ENCODE data around the gene CYP2B6. TPM values are rescaled to one million over a fixed set of nuclear protein-coding genes. Genes with fewer than 3 reads are reported as not detected.
A peak's percentile ranks its signal among the peaks of the same experiment; 100 is the strongest.
"Not testable (repeated sequence)": the region's sequence is repeated elsewhere in the genome, so short reads cannot be mapped to it uniquely, and the experiment has no call there.

The CYP2B6 gene
- total RNA-seq, 1 experiment from 2014 or later, result not detected

DNA sequence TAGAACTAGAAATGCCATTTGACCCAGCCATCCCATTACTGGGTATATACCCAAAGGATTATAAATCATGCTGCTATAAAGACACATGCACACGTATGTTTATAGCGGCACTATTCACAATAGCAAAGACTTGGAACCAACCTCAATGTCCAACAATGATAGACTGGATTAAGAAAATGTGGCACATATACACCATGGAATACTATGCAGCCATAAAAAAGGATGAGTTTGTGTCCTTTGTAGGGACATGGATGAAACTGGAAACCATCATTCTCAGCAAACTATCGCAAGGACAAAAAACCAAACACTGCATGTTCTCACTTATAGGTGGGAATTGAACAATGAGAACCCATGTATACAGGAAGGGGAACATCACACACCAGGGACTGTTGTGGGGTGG, 23.0 kb upstream of the CYP2B6 start:
- not testable (repeated sequence) for H3K4me1 ChIP-seq (replicated peaks); H3K27me3 ChIP-seq (replicated peaks); DNase-seq (ENCODE audit: low read depth in 1 of 2, low spot score in 2 of 2); H3K36me3 ChIP-seq; H3K4me3 ChIP-seq; H3K27ac ChIP-seq; H3K9me3 ChIP-seq (replicated peaks)

DNA sequence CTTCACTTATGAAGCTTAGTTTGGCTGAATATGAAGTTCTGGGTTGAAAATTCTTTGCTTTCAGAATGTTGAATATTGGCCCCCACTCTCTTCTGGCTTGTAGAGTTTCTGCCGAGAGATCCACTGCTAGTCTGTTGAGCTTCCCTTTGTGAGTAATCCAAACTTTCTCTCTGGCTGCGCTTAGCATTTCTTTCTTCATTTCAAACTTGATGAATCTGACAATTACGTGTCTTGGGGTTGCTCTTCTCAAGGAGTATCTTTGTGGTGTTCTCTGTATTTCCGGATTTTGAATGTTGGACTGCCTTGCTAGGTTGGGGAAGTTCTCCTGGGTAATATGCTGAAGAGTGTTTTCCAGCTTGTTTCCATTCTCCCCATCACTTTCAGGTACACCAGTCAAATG, 21.4 kb upstream of the CYP2B6 start:
- not testable (repeated sequence) for H3K27me3 ChIP-seq (replicated peaks); H3K36me3 ChIP-seq; H3K27ac ChIP-seq; DNase-seq (ENCODE audit: low read depth in 1 of 2, low spot score in 2 of 2); H3K9me3 ChIP-seq (replicated peaks); H3K4me3 ChIP-seq; H3K4me1 ChIP-seq (replicated peaks)

DNA sequence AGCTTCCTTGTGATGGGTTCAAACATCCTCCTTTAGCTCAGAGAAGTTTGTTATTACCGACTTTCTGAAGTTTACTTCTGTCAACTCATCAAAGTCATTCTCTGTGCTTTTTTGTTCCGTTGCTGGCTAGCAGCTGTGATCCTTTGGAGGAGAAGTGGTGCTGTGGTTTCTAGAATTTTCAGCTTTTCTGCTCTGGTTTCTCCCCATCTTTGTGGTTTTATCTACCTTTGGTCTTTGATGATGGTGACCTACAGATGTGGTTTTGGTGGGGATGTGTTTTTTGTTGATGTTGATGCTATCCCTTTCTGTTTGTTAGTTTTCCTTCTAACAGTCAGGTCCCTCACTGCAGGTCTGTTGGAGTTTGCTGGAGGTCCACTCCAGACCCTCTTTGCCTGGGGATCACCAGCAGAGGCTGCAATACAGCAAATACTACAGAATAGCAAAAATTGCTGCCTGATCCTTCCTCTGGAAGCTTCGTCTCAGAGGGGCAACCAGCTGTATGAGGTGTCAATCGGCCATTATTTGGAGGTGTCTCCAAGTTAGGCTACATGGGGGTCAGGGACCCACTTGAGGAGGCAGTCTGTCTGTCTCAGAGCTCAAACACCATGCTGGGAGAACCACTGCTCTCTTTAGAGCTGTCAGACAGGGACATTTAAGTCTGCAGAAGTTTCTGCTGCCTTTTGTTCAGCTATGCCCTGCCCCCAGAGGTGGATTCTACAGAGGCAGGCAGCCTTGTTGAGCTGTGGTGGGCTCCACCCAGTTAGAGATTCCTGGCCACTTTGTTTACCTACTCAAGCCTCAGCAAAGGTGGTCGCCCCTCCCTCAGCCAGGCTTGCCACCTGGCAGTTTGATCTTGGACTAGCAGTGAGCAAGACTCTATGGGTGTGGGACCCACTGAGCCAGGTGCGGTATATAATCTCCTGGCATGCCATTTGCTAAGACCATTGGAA, 20.4 kb upstream of the CYP2B6 start:
- H3K27ac ChIP-seq; H3K9me3 ChIP-seq (replicated peaks); H3K36me3 ChIP-seq; H3K4me1 ChIP-seq (replicated peaks); DNase-seq (ENCODE audit: low read depth in 1 of 2, low spot score in 2 of 2); H3K27me3 ChIP-seq (replicated peaks); H3K4me3 ChIP-seq: not testable (repeated sequence)

DNA sequence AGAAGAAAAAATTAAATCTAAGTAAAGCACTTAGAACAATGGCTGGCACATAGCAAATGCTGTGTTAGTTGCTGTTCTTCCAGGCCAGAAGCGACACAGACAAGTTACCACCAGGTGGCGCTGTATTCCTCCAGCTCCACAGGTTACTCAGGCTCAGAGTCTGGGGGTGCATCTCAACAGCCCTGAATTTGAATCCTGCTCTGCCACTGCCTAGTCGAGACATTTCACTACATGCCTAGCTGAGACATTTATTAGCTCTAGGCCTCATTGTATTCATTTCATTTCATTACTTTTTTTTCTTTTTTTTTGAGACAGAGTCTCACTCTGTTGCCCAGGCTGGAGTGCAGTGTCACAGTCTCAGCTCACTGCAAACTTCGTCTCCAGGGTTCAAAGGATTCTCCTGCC, 16.4 kb upstream of the CYP2B6 start:
- no peaks in the 10 kb centered on the region for H3K4me1 ChIP-seq (replicated peaks)
- H3K27me3 ChIP-seq (replicated peaks), result peaks cover under 1% of the 10 kb centered on the region; the same call in 1 of the 2 replicates
- no peaks in the 10 kb centered on the region for H3K9me3 ChIP-seq (replicated peaks)
- DNase-seq (ENCODE audit: low read depth in 1 of 2, low spot score in 2 of 2), result peak; percentile 29 to 70
- no peak overlapping the region for H3K4me3 ChIP-seq
- no peak overlapping the region for H3K27ac ChIP-seq
- no peaks in the 10 kb centered on the region for H3K36me3 ChIP-seq

DNA sequence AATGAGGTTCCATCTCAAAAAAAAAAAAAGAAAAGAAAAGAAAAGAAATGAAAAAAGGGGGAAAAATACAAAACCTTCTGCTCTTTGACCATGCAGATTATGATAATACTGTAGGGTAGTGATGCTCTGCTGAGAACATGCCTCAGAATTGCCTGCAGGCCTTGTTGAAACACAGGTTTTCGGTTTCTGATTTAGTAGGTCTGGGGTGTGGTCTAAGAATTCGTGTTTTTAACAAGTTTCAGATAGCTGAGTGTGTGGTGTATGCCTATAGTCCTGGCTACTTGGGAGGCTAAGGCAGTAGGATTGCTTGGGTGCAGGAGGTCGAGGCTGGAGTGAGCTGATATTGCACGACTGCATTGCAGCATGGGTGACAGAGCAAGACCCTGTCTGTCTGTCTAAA, 14.9 kb upstream of the CYP2B6 start:
- DNase-seq (ENCODE audit: low read depth in 1 of 2, low spot score in 2 of 2), result no peak
- H3K4me3 ChIP-seq, result no peak overlapping the region
- no peaks in the 10 kb centered on the region for H3K4me1 ChIP-seq (replicated peaks)
- H3K27ac ChIP-seq, result no peak overlapping the region
- no peaks in the 10 kb centered on the region for H3K9me3 ChIP-seq (replicated peaks)
- H3K27me3 ChIP-seq (replicated peaks), result peaks cover 8% of the 10 kb centered on the region; the same call in 1 of the 2 replicates
- H3K36me3 ChIP-seq, result no peaks in the 10 kb centered on the region

DNA sequence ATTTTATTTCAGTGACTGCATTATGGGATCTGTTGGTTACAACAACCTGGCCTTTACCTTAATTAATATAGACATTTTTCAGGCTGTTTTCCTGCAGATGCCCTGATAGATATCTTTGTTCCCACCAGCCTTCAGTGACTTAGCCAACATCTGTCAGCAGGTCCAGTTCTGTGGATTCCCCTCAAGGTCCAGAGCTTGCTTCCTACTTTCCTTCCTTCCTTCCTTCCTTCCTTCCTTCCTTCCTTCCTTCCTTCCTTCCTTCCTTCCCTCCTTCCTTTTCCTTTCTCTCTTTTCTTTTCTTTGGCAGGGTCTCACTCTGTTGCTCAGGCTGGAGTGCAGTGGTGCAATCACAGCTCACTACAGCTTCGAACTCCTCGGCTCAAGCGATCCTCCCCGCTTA, 14.4 kb upstream of the CYP2B6 start:
- Histone ChIP-seq H3K4me3 (no peak overlapping the region), H3K36me3 (no peaks in the 10 kb centered on the region), H3K4me1 (replicated peaks) (no peaks in the 10 kb centered on the region), H3K27ac (no peak overlapping the region), H3K27me3 (replicated peaks) (peaks cover 14% of the 10 kb centered on the region; the same call in 1 of the 2 replicates), H3K9me3 (replicated peaks) (no peaks in the 10 kb centered on the region)
- no peak for DNase-seq (ENCODE audit: low read depth in 1 of 2, low spot score in 2 of 2)

DNA sequence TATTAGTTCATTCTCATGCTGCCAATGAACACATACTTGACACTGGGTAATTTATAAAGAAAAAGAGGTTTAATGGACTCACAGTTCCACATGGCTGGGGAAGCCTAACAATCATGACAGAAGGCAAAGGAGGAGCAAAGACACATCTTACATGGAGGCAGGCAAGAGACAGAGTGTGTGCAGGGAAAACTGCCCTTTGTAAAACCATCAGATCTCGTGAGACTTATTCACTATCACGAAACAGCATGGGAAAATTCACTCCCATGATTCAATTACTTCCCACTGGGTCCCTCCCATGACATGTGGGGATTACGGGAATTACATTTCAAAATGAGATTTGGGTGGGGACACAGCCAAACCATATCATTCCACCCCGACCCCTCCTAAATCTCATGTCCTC, 11.3 kb upstream of the CYP2B6 start:
- not testable (repeated sequence) for DNase-seq (ENCODE audit: low read depth in 1 of 2, low spot score in 2 of 2)

DNA sequence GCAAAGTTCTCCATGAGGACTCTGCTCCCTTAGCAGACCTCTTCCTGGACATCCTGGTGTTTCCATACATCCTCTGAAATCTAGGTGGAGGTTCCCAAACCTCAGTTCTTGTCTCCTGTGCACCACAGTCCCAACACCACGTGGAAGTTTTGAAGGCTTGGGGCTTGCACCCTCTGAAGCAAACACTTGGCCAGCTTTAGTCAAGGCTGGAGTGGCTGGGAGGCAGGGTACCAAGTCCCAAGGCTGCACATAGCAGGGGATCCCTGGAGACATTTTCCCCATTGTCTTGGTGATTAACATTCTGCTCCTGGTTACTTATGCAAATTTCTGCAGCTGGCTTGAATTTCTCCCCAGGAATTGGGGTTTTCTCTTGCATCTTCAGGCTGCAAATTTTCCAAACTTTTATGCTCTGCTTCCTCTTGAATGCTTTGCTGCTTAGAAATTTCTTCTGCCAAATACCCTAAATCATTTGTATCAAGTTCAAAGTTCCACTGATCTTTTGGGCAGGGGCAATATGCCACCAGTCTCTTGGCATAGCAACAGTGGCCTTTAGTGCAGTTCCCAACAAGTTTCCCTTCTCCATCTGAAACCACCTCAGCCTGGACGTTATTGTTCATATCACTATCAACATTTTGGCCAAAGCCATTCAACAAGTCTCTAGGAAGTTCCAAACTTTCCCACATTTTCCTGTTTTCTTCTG, 10.2 kb upstream of the CYP2B6 start:
- H3K27me3 ChIP-seq (replicated peaks), result peaks cover 19% of the 10 kb centered on the region; the same call in 1 of the 2 replicates
- H3K9me3 ChIP-seq (replicated peaks); H3K36me3 ChIP-seq; H3K4me3 ChIP-seq; H3K4me1 ChIP-seq (replicated peaks); DNase-seq (ENCODE audit: low read depth in 1 of 2, low spot score in 2 of 2); H3K27ac ChIP-seq: not testable (repeated sequence)

More for the DNA sequence above, 11.3 kb upstream of the CYP2B6 start:
- not testable (repeated sequence) for H3K9me3 ChIP-seq (replicated peaks); H3K4me3 ChIP-seq; H3K27ac ChIP-seq; H3K4me1 ChIP-seq (replicated peaks); H3K36me3 ChIP-seq
- peaks cover 19% of the 10 kb centered on the region; the same call in 1 of the 2 replicates for H3K27me3 ChIP-seq (replicated peaks)

DNA sequence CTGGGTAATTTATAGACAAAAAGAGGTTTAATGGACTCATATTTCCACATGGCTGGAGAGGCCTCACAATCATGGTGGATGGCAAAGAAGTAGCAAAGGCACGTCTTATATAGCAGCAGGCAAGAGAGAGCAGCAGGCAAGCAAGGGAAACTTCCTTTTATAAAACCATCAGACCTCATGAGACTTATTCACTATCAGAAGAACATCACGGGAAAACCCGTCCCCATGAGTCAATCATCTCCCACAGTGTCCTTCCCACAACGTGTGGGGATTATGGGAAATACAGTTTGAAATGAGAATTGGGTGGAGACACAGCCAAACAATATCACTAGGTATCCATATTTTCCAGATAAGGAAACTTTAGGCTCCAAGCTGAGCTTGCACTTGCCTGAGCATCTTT, 9.5 kb upstream of the CYP2B6 start:
- H3K27ac ChIP-seq, result no peak overlapping the region

DNA sequence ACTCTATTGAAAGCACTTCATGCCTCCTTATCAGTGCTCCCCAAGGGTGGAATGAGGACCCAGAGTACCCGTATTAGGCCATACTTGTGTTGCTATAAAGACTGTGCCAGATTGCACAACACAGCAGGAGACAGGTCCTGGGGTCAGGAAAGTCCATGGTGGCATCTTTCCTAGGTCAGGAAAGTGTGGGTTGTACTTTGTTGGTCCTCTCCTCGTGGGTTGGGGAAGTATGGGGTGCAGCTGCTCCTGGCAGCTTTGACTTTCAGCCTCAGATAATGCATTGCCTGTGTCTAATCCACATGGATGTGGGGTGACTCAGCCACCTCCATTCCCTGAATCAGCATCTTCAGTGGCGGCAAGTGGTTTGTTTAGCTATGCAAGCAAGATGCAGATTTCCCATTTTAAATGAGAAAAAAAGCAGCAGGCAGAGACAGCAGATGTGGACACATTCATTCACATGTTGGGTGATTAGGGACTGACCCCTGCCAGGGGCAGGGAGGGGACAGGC, 8.4 kb upstream of the CYP2B6 start:
- no peak overlapping the region for H3K4me3 ChIP-seq

More for the DNA sequence above, 9.5 kb upstream of the CYP2B6 start:
- Histone ChIP-seq H3K4me1 (replicated peaks) (no peaks in the 10 kb centered on the region), H3K4me3 (no peak overlapping the region), H3K36me3 (no peaks in the 10 kb centered on the region), H3K9me3 (replicated peaks) (no peaks in the 10 kb centered on the region), H3K27me3 (replicated peaks) (peaks cover 19% of the 10 kb centered on the region; the same call in 1 of the 2 replicates)
- no peak for DNase-seq (ENCODE audit: low read depth in 1 of 2, low spot score in 2 of 2)

DNA sequence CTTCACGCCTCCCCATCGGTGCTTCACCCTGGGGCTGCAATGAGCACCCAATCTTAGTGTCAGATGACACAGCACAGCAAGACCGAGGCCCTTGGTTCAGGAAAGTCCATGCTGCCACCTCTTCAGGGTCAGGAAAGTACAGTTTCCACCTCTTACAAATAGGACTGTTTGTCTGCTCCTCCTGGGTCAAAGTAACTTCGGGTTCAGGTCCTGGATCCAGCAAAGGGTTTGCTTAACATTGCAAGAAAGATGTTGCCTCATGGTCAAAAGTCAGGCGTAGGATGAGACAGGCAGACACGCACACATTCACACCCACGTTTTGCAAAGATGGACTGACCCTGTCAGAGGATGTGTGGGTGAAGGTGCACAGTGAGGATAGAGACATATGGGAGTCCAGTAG, 1.6 kb upstream of the CYP2B6 start:
- Histone ChIP-seq H3K9me3 (replicated peaks) (no peaks in the 10 kb centered on the region), H3K4me3 (no peak overlapping the region), H3K27me3 (replicated peaks) (peaks cover 18% of the 10 kb centered on the region; the same call in 1 of the 2 replicates), H3K27ac (no peak overlapping the region), H3K4me1 (replicated peaks) (no peaks in the 10 kb centered on the region), H3K36me3 (no peaks in the 10 kb centered on the region)
- no peak for DNase-seq (ENCODE audit: low read depth in 1 of 2, low spot score in 2 of 2)

More for the DNA sequence above, 8.4 kb upstream of the CYP2B6 start:
- Histone ChIP-seq H3K9me3 (replicated peaks) (no peaks in the 10 kb centered on the region), H3K4me1 (replicated peaks) (no peaks in the 10 kb centered on the region), H3K27me3 (replicated peaks) (peaks cover 19% of the 10 kb centered on the region; the same call in 1 of the 2 replicates), H3K36me3 (no peaks in the 10 kb centered on the region), H3K27ac (no peak overlapping the region)
- DNase-seq (ENCODE audit: low read depth in 1 of 2, low spot score in 2 of 2), result no peak

DNA sequence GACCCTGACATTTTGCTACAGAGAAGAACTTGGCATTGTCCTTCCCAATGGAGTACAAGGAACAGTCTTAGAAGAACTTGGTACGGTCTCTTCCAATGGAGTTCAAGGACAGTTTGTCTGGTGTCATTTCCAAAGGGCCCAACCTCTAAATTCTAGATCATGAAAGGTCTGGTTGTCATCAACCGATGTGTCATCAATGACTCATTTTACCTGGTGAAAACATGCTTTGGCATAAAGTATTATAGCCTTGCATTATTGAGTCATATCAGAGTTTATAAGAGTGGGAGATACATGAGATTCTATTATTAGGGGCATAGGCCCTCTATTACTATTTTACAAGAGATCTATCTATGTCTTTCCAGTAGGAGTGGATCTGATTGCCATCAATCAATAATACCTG, 4.3 kb downstream of the CYP2B6 start:
- Histone ChIP-seq H3K27me3 (replicated peaks) (0 out of 2 replicates have a peak, but pooled peaks cover 9% of the 10 kb centered on the region), H3K36me3 (no peaks in the 10 kb centered on the region), H3K27ac (no peak overlapping the region), H3K9me3 (replicated peaks) (no peaks in the 10 kb centered on the region), H3K4me1 (replicated peaks) (no peaks in the 10 kb centered on the region), H3K4me3 (no peak overlapping the region)
- DNase-seq (ENCODE audit: low read depth in 1 of 2, low spot score in 2 of 2), result no peak

DNA sequence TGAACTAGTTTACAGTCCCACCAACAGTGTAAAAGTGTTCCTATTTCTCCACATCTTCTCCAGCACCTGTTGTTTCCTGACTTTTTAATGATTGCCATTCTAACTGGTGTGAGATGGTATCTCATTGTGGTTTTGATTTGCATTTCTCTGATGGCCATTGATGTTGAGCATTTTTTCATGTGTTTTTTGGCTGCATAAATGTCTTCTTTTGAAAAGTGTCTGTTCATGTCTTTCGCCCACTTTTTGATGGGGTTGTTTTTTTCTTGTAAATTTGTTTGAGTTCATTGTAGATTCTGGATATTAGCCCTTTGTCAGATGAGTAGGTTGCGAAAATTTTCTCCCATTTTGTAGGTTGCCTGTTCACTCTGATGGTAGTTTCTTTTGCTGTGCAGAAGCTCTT, 7.9 kb downstream of the CYP2B6 start:
- H3K36me3 ChIP-seq; H3K4me3 ChIP-seq; H3K27me3 ChIP-seq (replicated peaks); H3K9me3 ChIP-seq (replicated peaks); H3K4me1 ChIP-seq (replicated peaks); DNase-seq (ENCODE audit: low read depth in 1 of 2, low spot score in 2 of 2); H3K27ac ChIP-seq: not testable (repeated sequence)

DNA sequence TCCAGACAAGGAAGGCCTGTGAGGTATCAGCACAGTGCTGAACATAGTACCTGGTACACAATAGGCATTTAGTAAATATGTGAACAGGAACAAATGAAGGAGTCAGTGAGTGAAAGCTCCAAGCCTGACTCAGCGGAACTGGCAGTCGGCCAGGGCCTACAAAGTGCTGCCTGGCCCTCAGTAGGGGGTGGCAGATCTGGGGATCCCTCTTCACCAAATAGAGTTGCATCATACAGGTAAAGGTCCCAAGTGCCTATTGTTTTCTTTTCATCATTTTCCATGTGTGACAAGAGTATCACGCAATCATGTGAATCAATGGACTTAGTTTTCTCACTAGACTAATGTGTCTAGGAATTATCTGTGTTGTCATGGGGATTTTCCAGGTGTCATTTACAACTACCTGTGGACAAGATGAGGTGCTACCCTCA, 9.2 kb downstream of the CYP2B6 start:
- no peak for DNase-seq (ENCODE audit: low read depth in 1 of 2, low spot score in 2 of 2)

More for the DNA sequence above, 9.2 kb downstream of the CYP2B6 start:
- no peak overlapping the region for H3K27ac ChIP-seq
- no peaks in the 10 kb centered on the region for H3K9me3 ChIP-seq (replicated peaks)
- H3K27me3 ChIP-seq (replicated peaks), result no peaks in the 10 kb centered on the region
- no peaks in the 10 kb centered on the region for H3K36me3 ChIP-seq
- no peaks in the 10 kb centered on the region for H3K4me1 ChIP-seq (replicated peaks)
- H3K4me3 ChIP-seq, result no peak overlapping the region

Data from SJSA1 (cell line).